SU-DHL-6 (cell line): Measurements from ENCODE around the gene FYB1.

Experiments
- CTCF ChIP-seq: fragments of 200-600 bp; sonication (generic); IDR thresholded peaks from one replicate; pipeline ENCODE4 v1.5.1; 2017; ENCODE audit warnings: antibody characterized with exemption, mild to moderate bottlenecking, low read length, moderate library complexity; ENCODE audit not compliant: insufficient read depth, poor library complexity, severe bottlenecking
- EZH2phosphoT487 ChIP-seq: fragments of 200-600 bp; sonication (generic), shearing (Covaris generic); conservative IDR thresholded peaks from 2 replicates; pipeline ENCODE4 v1.6.1; 2018; ENCODE audit warnings: mild to moderate bottlenecking, antibody characterized with exemption, low read length, moderate library complexity, mixed read lengths

GRCh38 chr5:39109606-39110005 lies 109.8 kb downstream of the FYB1 start:
- TF ChIP-seq CTCF = no peak
- TF ChIP-seq EZH2phosphoT487 = no peak
